ENCODE measurements around the gene CFAP97D1. TPM values are rescaled to one million over a fixed set of nuclear protein-coding genes. Genes with fewer than 3 reads are reported as not detected.

The CFAP97D1 gene
- total RNA-seq, 1 experiment from 2014 or later, result 0.13 TPM

DNA sequence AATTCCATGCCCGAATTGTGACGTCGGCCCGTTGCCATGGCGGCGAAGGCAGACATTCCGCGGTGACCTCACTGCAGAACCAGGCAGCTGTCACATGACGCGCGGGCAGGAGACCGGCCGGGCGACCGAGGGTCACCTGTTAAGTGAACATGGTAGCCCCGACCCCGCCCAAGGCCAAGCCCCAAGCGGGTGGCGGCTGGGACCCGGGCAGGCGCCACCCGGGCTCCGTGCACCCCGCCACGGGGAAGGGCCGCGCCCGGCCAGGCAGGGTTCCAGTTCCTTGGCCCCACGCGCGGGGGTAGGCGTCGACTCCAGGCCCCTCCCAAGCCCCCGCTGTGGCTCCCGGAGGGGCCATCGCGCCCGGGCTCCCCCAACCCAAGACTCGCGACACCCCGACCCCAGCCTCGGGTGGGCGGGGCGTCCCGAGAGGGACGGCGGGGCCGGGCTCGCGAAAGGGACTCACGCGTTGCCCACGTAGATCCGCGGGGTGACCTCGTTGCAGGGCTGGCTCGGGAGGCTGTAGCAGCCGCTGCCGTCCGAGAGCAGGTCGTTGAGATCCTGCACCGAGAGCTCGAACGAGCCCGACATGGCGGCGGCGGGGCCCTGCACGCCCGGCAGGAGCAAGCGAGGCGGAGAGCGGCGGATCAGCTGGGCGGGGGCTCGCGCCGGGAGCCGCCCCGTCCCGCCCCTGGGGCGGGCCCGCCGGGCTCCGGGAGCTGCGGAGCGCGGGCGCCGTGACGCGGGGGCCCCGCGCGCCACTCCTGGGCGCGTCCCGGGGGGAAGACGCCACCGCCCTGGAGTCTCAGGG, 1.7 kb upstream of the CFAP97D1 start, which contains the start of gene DUSP3 (continued):
- TF ChIP-seq ZNF532 (CRISPR knock-in tag; IDR thresholded peaks at IDR 0.05; ENCODE audit: borderline replicate concordance), result no peak
- TF ChIP-seq, protein P1, sequence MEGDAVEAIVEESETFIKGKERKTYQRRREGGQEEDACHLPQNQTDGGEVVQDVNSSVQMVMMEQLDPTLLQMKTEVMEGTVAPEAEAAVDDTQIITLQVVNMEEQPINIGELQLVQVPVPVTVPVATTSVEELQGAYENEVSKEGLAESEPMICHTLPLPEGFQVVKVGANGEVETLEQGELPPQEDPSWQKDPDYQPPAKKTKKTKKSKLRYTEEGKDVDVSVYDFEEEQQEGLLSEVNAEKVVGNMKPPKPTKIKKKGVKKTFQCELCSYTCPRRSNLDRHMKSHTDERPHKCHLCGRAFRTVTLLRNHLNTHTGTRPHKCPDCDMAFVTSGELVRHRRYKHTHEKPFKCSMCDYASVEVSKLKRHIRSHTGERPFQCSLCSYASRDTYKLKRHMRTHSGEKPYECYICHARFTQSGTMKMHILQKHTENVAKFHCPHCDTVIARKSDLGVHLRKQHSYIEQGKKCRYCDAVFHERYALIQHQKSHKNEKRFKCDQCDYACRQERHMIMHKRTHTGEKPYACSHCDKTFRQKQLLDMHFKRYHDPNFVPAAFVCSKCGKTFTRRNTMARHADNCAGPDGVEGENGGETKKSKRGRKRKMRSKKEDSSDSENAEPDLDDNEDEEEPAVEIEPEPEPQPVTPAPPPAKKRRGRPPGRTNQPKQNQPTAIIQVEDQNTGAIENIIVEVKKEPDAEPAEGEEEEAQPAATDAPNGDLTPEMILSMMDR (IDR thresholded peaks at IDR 0.05), result no peak
- peak; percentile 79 for TF ChIP-seq ZNF423 (CRISPR knock-in tag; IDR thresholded peaks at IDR 0.05)
- TF ChIP-seq, protein P2, sequence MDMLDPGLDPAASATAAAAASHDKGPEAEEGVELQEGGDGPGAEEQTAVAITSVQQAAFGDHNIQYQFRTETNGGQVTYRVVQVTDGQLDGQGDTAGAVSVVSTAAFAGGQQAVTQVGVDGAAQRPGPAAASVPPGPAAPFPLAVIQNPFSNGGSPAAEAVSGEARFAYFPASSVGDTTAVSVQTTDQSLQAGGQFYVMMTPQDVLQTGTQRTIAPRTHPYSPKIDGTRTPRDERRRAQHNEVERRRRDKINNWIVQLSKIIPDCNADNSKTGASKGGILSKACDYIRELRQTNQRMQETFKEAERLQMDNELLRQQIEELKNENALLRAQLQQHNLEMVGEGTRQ (CRISPR knock-in tag; IDR thresholded peaks at IDR 0.05), result peak; percentile 95
- no peak for TF ChIP-seq EMX1 (CRISPR knock-in tag; IDR thresholded peaks at IDR 0.05)
- peak; percentile 30; the same call in 1 of the 2 replicates for TF ChIP-seq FOXK1 (CRISPR knock-in tag; IDR thresholded peaks at IDR 0.05)

- H3K4me1 Mint-ChIP-seq, result peaks cover 19% of the 10 kb centered on the region
- H3K4me3 Mint-ChIP-seq, result peak overlapping the region; percentile 81
- TF ChIP-seq CREM (CRISPR knock-in tag; IDR thresholded peaks at IDR 0.05), result 0 out of 2 replicates have a peak, but pooled peaks have one; percentile 6
- TF ChIP-seq SMAD3 (CRISPR knock-in tag; IDR thresholded peaks at IDR 0.05; ENCODE audit: borderline replicate concordance), result no peak
- TF ChIP-seq TEAD1 (CRISPR knock-in tag; IDR thresholded peaks at IDR 0.05), result 0 out of 2 replicates have a peak, but pooled peaks have one; percentile 6
- TF ChIP-seq FOXK1 (CRISPR knock-in tag; IDR thresholded peaks at IDR 0.05), result 0 out of 2 replicates have a peak, but pooled peaks have one; percentile 4
- TF ChIP-seq AR (CRISPR knock-in tag; IDR thresholded peaks at IDR 0.05), result no peak
- H3K9me3 Mint-ChIP-seq, result no peaks in the 10 kb centered on the region
- ChIA-PET CTCF (interaction anchor here (0.7 to 2.9 kb wide), 7 partner anchors 13 to 69 kb away, joined by 3 to 23 read pairs (median 5); partner anchors contain the start of gene CD300LG), POLR2A (interaction anchor here (1.5 to 1.6 kb wide), 2 partner anchors 67 to 253 kb away, joined by 6 to 7 read pairs; partner anchors contain the start of gene CD300LG)
- DNase-seq (ENCODE audit: low spot score) (peak; percentile 49), ATAC-seq (peak; percentile 37)
- peaks cover 24% of the 10 kb centered on the region for H3K27me3 Mint-ChIP-seq (ENCODE audit: low read depth)
- no peak overlapping the region; the same call in 1 of the 2 replicates for H3K27ac Mint-ChIP-seq
- H3K36me3 Mint-ChIP-seq, result peaks cover 6% of the 10 kb centered on the region; the same call in 1 of the 2 replicates
These were observed 800 bp upstream of the CFAP97D1 start for GRCh38 chr17:43779145-43780125.
